Subcutaneous abdominal adipose tissue (tissue), 5 donors: Measurements from ENCODE around the gene TECPR1.

ENCODE experiments used
- H3K27ac ChIP-seq: one replicate; pipeline ENCODE4 v1.7.0; 2013; ENCODE audit warnings: low read depth, mild to moderate bottlenecking, inconsistent platforms, low read length, moderate library complexity
- H3K27me3 ChIP-seq, 5 donors: one replicate each; pipeline ENCODE4 v1.7.0; 2013; ENCODE audit warnings: low read length in 5 of 5, inconsistent platforms in 1 of 5; ENCODE audit not compliant: control insufficient read depth in 5 of 5, insufficient read depth in 4 of 5
- H3K36me3 ChIP-seq, 5 donors: one replicate each; pipeline ENCODE4 v1.7.0; 2013; ENCODE audit warnings: low read length in 5 of 5; ENCODE audit not compliant: control insufficient read depth in 5 of 5, insufficient read depth in 5 of 5
- H3K4me1 ChIP-seq, 5 donors: one replicate each; pipeline ENCODE4 v1.7.0; 2013; ENCODE audit warnings: low read length in 5 of 5, mild to moderate bottlenecking in 3 of 5, moderate library complexity in 1 of 5; ENCODE audit not compliant: control insufficient read depth in 5 of 5, insufficient read depth in 5 of 5
- H3K4me3 ChIP-seq, 5 donors: one replicate each; pipeline ENCODE4 v1.7.0; 2013; ENCODE audit warnings: low read length in 5 of 5, low read depth in 1 of 5
- H3K9ac ChIP-seq, 5 donors: one replicate each; pipeline ENCODE4 v1.7.0; 2013; ENCODE audit warnings: low read length in 5 of 5, mild to moderate bottlenecking in 4 of 5, moderate library complexity in 3 of 5
- H3K9me3 ChIP-seq, 5 donors: one replicate each; pipeline ENCODE4 v1.7.0; 2013; ENCODE audit warnings: low read length in 5 of 5; ENCODE audit not compliant: control insufficient read depth in 5 of 5
- donor health status: healthy.
- donor health status: healthy.
- donor health status: healthy.
- donor health status: healthy.
- donor health status: healthy.

The TECPR1 gene

GRCh38 chr7:98166668-98166970 lies 85.4 kb downstream of the TECPR1 start:
- H3K4me1 ChIP-seq = no peaks in the 10 kb centered on the region
- no peak overlapping the region for H3K27ac ChIP-seq
- H3K36me3 ChIP-seq = peaks cover 0 to 9% (median 4%) of the 10 kb centered on the region in 5 donors
- H3K9me3 ChIP-seq = no peaks in the 10 kb centered on the region
- H3K27me3 ChIP-seq = no peaks in the 10 kb centered on the region
- H3K9ac ChIP-seq = no peak overlapping the region
- H3K4me3 ChIP-seq = no peak overlapping the region

GRCh38 chr7:98165827-98166667 lies 86.0 kb downstream of the TECPR1 start:
- no peaks in the 10 kb centered on the region for H3K27me3 ChIP-seq
- no peak overlapping the region for H3K27ac ChIP-seq
- no peaks in the 10 kb centered on the region for H3K9me3 ChIP-seq
- no peak overlapping the region for H3K4me3 ChIP-seq
- peaks cover 0 to 6% (median 2%) of the 10 kb centered on the region in 5 donors for H3K36me3 ChIP-seq
- no peak overlapping the region for H3K9ac ChIP-seq
- no peaks in the 10 kb centered on the region for H3K4me1 ChIP-seq
